GM12878 (cell line): ENCODE results near the gene LRP5. TPM values are rescaled to one million over a fixed set of nuclear protein-coding genes. Genes with fewer than 3 reads are reported as not detected.

Source experiments
- ATAC-seq: fragments of 200-7000 bp; cut with Tn5 transposase; 3 replicates; pipeline ENCODE4 v1.9.1; 2020; ENCODE audit warnings: mild to moderate bottlenecking, moderate library complexity
- BruUV-seq: library from RNA; stranded (reverse); fragments of 400-500 nt; replicated peaks from 2 replicates; lab custom pipeline; 2021; lab: Mats Ljungman, UMichigan
- CTCF ChIA-PET: fragments of 300-600 bp; sonication (Branson Sonifier 250); formaldehyde crosslinking; extraction: SDS; loops from one replicate; lab custom pipeline; 2021; ENCODE audit warnings: inconsistent platforms; lab: Yijun Ruan, JAX
- POLR2A ChIA-PET: fragments of 350-600 bp; formaldehyde crosslinking; extraction: SDS; loops from one replicate; lab custom pipeline; 2021; ENCODE audit warnings: inconsistent platforms; lab: Charles Lee
- RAD21 ChIA-PET: fragments of 300-600 bp; sonication (Branson Sonifier 250); formaldehyde crosslinking; loops from one replicate; lab custom pipeline; 2023; ENCODE audit warnings: antibody characterized with exemption; ENCODE audit not compliant: unreplicated experiment; lab: Charles Lee
- SMC1A ChIA-PET: fragments of 300-600 bp; sonication (Branson Sonifier 250); formaldehyde crosslinking; loops from one replicate; lab custom pipeline; 2023; ENCODE audit not compliant: unreplicated experiment, uncharacterized antibody; lab: Charles Lee
- DNase-seq: peaks from one replicate; pipeline ENCODE4 v3.0.0-alpha.2; 2011; ENCODE audit warnings: low read depth, low spot score
- FAIRE-seq: peaks from 3 replicates; lab custom pipeline; 2011; peaks lifted over from hg19 to GRCh38; lab: Jason Lieb, UNC
- H2AFZ ChIP-seq: 2 replicates; pipeline ENCODE4 v1.6.0; 2011; ENCODE audit warnings: low read depth, low read length, control low read depth; ENCODE audit not compliant: control insufficient read depth
- H3K27ac ChIP-seq: 2 replicates; pipeline ENCODE4 v1.5.1; 2011; ENCODE audit warnings: control low read depth; ENCODE audit not compliant: control insufficient read depth, insufficient read depth
- H3K27me3 ChIP-seq, 2 experiments: replicated peaks in 1 of 2; 2 replicates each; pipeline versions ENCODE4 v1.6.0 to v1.6.1; 2011; ENCODE audit warnings: low read length in 1 of 2; ENCODE audit not compliant: control insufficient read depth in 2 of 2, insufficient read depth in 2 of 2
- H3K36me3 ChIP-seq, 2 experiments: 2 replicates each; pipeline ENCODE4 v1.5.1; 2011; ENCODE audit warnings: low read length in 1 of 2; ENCODE audit not compliant: control insufficient read depth in 2 of 2, insufficient read depth in 2 of 2
- H3K4me1 ChIP-seq: 2 replicates; pipeline ENCODE4 v1.6.1; 2011; ENCODE audit warnings: mild to moderate bottlenecking, low read length, moderate library complexity, mixed read lengths; ENCODE audit not compliant: control insufficient read depth, insufficient read depth
- H3K4me2 ChIP-seq: 2 replicates; pipeline ENCODE4 v1.6.0; 2011; ENCODE audit warnings: control low read depth; ENCODE audit not compliant: control insufficient read depth, insufficient read depth
- H3K4me3 ChIP-seq: fragments of 200-600 bp; sonication (generic); 2 replicates; pipeline ENCODE4 v1.5.1; 2016
- H3K79me2 ChIP-seq: 2 replicates; pipeline ENCODE4 v1.6.0; 2011; ENCODE audit warnings: low read length; ENCODE audit not compliant: control insufficient read depth, insufficient read depth
- H3K9ac ChIP-seq: 2 replicates; pipeline ENCODE4 v1.8.0; 2011; ENCODE audit warnings: low read length, control low read depth, mixed read lengths; ENCODE audit not compliant: control insufficient read depth, insufficient read depth
- H3K9me3 ChIP-seq: replicated peaks from 3 replicates; pipeline ENCODE4 v1.5.1; 2011; ENCODE audit warnings: mild to moderate bottlenecking, low read length; ENCODE audit not compliant: control insufficient read depth, insufficient read depth
- H4K20me1 ChIP-seq: 2 replicates; pipeline ENCODE4 v1.6.0; 2011; ENCODE audit not compliant: control insufficient read depth, insufficient read depth
- CEBPB ChIP-seq, 2 experiments: fragments of 150-350 bp in 1 of 2; IDR thresholded peaks; 2 replicates each; pipeline ENCODE4 v1.6.1; 2012 to 2014; ENCODE audit warnings: low read depth in 2 of 2, low read length in 2 of 2, borderline replicate concordance in 1 of 2, inconsistent platforms in 1 of 2
- EGR1 ChIP-seq, 2 experiments: IDR thresholded peaks; 1 replicate in 1 of 2; 2 replicates in 1 of 2; pipeline ENCODE4 v1.6.1; 2011 to 2012; ENCODE audit warnings: low read depth in 2 of 2, low read length in 2 of 2, borderline replicate concordance in 1 of 2, mild to moderate bottlenecking in 1 of 2, moderate library complexity in 1 of 2
- EP300 ChIP-seq, 2 experiments: fragments of 150-350 bp in 1 of 2; IDR thresholded peaks; 2 replicates each; pipeline ENCODE4 v1.6.1; 2011 to 2012; ENCODE audit warnings: low read depth in 2 of 2, low read length in 2 of 2, borderline replicate concordance in 1 of 2, improper control_type of control experiment in 1 of 2, inconsistent platforms in 1 of 2; ENCODE audit not compliant: control insufficient read depth in 1 of 2
- ESRRA ChIP-seq: IDR thresholded peaks from 2 replicates; pipeline ENCODE4 v1.6.1; 2012; ENCODE audit warnings: mild to moderate bottlenecking, low read length, improper control_type of control experiment
- NR2C1 ChIP-seq: fragments of 450-650 bp; IDR thresholded peaks from 2 replicates; pipeline ENCODE4 v1.6.1; 2017; ENCODE audit warnings: antibody characterized with exemption, mild to moderate bottlenecking, moderate library complexity
- RUNX3 ChIP-seq: IDR thresholded peaks from 2 replicates; pipeline ENCODE4 v1.6.1; 2012; ENCODE audit warnings: low read length, inconsistent platforms
- SREBF1 ChIP-seq: IDR thresholded peaks from 2 replicates; pipeline ENCODE4 v1.6.1; 2012; ENCODE audit warnings: mild to moderate bottlenecking, low read length
- SREBF2 ChIP-seq: IDR thresholded peaks from 2 replicates; pipeline ENCODE4 v1.6.1; 2012; ENCODE audit warnings: mild to moderate bottlenecking, low read length
- SRF ChIP-seq, 2 experiments: IDR thresholded peaks; 2 replicates each; pipeline ENCODE4 v1.6.1; 2011; ENCODE audit warnings: low read depth in 2 of 2, low read length in 2 of 2, mild to moderate bottlenecking in 1 of 2, moderate library complexity in 1 of 2
- TCF7 ChIP-seq: IDR thresholded peaks from 2 replicates; pipeline ENCODE4 v1.6.1; 2014; ENCODE audit warnings: antibody characterized with exemption, borderline replicate concordance
- WRNIP1 ChIP-seq: IDR thresholded peaks from 2 replicates; pipeline ENCODE4 v1.6.1; 2011; ENCODE audit warnings: low read depth, low read length, improper control_type of control experiment, borderline replicate concordance
- ZBTB4 ChIP-seq: fragments of 450-650 bp; formaldehyde crosslinking; IDR thresholded peaks from 2 replicates; pipeline ENCODE4 v1.4.0; 2022; ENCODE audit warnings: mild to moderate bottlenecking, moderate library complexity
- ZZZ3 ChIP-seq: IDR thresholded peaks from 2 replicates; pipeline ENCODE4 v1.6.1; 2011; ENCODE audit warnings: low read depth; ENCODE audit not compliant: control insufficient read depth, insufficient read length
- WGBS: methylation state at CpG from one replicate; pipeline ENCODE4 v1.1.6; 2016; ENCODE audit warnings: low lambda C conversion rate; ENCODE audit not compliant: insufficient replicate concordance, insufficient coverage; ENCODE audit errors: missing lambda C conversion rate; 5-methylcytosine and 5-hydroxymethylcytosine counted together
- in situ Hi-C: fragments of 300-500 bp; cut with MboI; formaldehyde crosslinking; loops from 9 replicates; pipeline ENCODE4 v1.14.3; 2018; ENCODE audit warnings: mixed read lengths
- intact Hi-C: fragments of 100-400 bp; cut with micrococcal nuclease; formaldehyde crosslinking; loops from one replicate; pipeline ENCODE4 v1.14.2; 2022; ENCODE audit not compliant: unreplicated experiment
- polyA plus RNA-seq, 11 experiments: library from polyadenylated mRNA; depleted of rRNA in 4 of 11; unstranded in 6 of 11; stranded (reverse) in 5 of 11; fragments of >200 nt; fragmentation: Nextera tagmentation in 4 of 11; fragmentation: Illumina TruSeq in 1 of 11; extraction: Ambion mirVana in 4 of 11; extraction: Trizol in 1 of 11; gene quantifications; 1 replicate in 1 of 11; 2 replicates in 10 of 11; pipeline versions ENCODE4 v1.2.1 to v1.2.3, GENCODE V29; 2011 to 2016; ENCODE audit warnings: inconsistent platforms in 2 of 11, missing spikeins in 2 of 11, low read depth in 1 of 11
- total RNA-seq, 4 experiments: library from RNA; depleted of rRNA in 3 of 4; stranded (reverse); fragments of >200 nt in 3 of 4; fragmentation: Illumina TruSeq in 1 of 4; extraction: Trizol in 1 of 4; gene quantifications; 2 replicates each; pipeline versions ENCODE4 v1.2.1 to v1.2.3, GENCODE V29; 2013 to 2021
- TF ChIP-seq, protein P1 (sequence below): fragments of 150-350 bp; IDR thresholded peaks from 2 replicates; pipeline ENCODE4 v1.6.1; 2014; ENCODE audit warnings: mild to moderate bottlenecking, low read depth, low read length
- TF ChIP-seq, protein P2 (sequence below): fragments of 450-650 bp; IDR thresholded peaks from 2 replicates; pipeline ENCODE4 v1.6.1; 2017; ENCODE audit warnings: mild to moderate bottlenecking, low read depth, inconsistent platforms; ENCODE audit not compliant: poor library complexity, severe bottlenecking

LRP5 gene
- total and polyA plus RNA-seq, 10 of the 15 experiments (the other 5 are each of a cell fraction or from before 2014, with no cell fraction given) = 0.37 to 34.0 (median 6.6) TPM

DNA sequence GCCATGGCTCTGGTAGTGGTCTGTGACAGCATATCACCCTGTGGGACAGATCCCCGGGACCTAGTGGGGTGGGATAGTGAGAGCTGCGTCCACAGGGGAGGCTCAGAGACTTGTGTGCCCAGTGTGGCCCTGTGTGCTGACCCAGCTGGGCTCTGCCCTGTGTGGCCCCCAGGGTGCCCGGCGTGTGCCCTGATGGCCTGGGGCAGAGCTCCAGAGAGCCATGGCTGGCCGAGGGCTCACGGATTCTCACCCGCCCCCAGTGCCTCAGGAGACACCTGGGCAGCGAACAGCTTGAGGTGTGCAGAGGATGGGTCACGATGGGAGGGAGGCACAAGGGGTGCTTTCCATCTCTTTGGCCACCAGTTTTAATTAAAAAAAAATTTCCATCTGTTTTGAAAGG is 11.8 kb downstream of the LRP5 start (continued):
- TF ChIP-seq, protein P1, sequence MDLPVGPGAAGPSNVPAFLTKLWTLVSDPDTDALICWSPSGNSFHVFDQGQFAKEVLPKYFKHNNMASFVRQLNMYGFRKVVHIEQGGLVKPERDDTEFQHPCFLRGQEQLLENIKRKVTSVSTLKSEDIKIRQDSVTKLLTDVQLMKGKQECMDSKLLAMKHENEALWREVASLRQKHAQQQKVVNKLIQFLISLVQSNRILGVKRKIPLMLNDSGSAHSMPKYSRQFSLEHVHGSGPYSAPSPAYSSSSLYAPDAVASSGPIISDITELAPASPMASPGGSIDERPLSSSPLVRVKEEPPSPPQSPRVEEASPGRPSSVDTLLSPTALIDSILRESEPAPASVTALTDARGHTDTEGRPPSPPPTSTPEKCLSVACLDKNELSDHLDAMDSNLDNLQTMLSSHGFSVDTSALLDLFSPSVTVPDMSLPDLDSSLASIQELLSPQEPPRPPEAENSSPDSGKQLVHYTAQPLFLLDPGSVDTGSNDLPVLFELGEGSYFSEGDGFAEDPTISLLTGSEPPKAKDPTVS = no peak
- TF ChIP-seq ZBTB4 (CRISPR knock-in tag) = no peak
- no peak for TF ChIP-seq EGR1 (IDR thresholded peaks at IDR 0.05; ENCODE audit: borderline replicate concordance in 1 of 2, low read depth in 2 of 2, low read length in 2 of 2)
- no peak for TF ChIP-seq EP300 (IDR thresholded peaks at IDR 0.05; ENCODE audit: borderline replicate concordance in 1 of 2, control insufficient read depth in 1 of 2, low read depth in 2 of 2, low read length in 2 of 2)
- TF ChIP-seq SREBF1 = no peak
- TF ChIP-seq ZZZ3 = no peak

DNA sequence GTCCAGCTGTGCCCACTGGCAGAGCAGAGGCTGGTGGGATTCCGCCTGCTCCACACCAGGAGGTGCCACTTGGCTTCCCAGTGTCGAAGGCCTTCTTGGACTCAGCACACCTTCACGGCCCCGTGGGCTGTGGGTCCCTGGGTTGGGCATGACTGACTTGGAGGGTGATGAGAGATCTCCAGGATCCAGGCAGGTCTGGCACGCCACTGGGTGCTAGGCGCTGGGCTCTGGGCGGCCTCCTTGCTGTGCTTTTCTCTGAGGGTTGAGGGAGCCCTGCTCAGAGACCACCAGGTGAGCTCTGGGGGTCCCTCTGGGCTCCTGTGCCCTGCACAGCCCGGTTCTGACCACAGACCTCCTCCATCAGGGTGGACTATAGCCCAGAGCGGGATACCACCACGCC is 12.3 kb downstream of the LRP5 start:
- SMC1A ChIA-PET = no interaction called here
- BruUV-seq = no TSS peak
- FAIRE-seq (no peak), DNase-seq (no peak), ATAC-seq (no peak)
- Histone ChIP-seq H4K20me1 (peaks cover 2% of the 10 kb centered on the region), H2AFZ (no peak overlapping the region), H3K9me3 (no peaks in the 10 kb centered on the region), H3K27me3 (no peaks in the 10 kb centered on the region), H3K4me3 (no peak overlapping the region), H3K9ac (no peak overlapping the region), H3K4me2 (no peak overlapping the region), H3K79me2 (peaks cover 8% of the 10 kb centered on the region), H3K4me1 (peaks cover 8% of the 10 kb centered on the region), H3K36me3 (peaks cover 0 to 1% of the 10 kb centered on the region in 2 experiments; a peak in 2 of 4 replicates), H3K27ac (no peak overlapping the region)
- 67% methylated on average over 8 of the region's 10 CpGs for WGBS
- CTCF ChIA-PET = no interaction called here
- in situ Hi-C loops (no loop called here), intact Hi-C loops (no loop called here)
- POLR2A ChIA-PET = no interaction called here
- RAD21 ChIA-PET = no interaction called here
- TF ChIP-seq NR2C1 (no peak), SRF (IDR thresholded peaks at IDR 0.05; ENCODE audit: low read depth in 2 of 2, low read length in 2 of 2) (no peak), SREBF2 (no peak), WRNIP1 (no peak), CEBPB (IDR thresholded peaks at IDR 0.05; ENCODE audit: borderline replicate concordance in 1 of 2, low read depth in 2 of 2, low read length in 2 of 2) (no peak), TCF7 (no peak), RUNX3 (no peak), ESRRA (no peak)
- TF ChIP-seq, protein P2, sequence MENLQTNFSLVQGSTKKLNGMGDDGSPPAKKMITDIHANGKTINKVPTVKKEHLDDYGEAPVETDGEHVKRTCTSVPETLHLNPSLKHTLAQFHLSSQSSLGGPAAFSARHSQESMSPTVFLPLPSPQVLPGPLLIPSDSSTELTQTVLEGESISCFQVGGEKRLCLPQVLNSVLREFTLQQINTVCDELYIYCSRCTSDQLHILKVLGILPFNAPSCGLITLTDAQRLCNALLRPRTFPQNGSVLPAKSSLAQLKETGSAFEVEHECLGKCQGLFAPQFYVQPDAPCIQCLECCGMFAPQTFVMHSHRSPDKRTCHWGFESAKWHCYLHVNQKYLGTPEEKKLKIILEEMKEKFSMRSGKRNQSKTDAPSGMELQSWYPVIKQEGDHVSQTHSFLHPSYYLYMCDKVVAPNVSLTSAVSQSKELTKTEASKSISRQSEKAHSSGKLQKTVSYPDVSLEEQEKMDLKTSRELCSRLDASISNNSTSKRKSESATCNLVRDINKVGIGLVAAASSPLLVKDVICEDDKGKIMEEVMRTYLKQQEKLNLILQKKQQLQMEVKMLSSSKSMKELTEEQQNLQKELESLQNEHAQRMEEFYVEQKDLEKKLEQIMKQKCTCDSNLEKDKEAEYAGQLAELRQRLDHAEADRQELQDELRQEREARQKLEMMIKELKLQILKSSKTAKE = no peak
- TF ChIP-seq, protein P1 = no peak
